Astrocyte of the hippocampus (primary cell): ENCODE results near the gene TTC21B.
"Not testable (repeated sequence)": the region's sequence is repeated elsewhere in the genome, so short reads cannot be mapped to it uniquely, and the experiment has no call there.

Experiments used
- DNase-seq: peaks from one replicate; pipeline ENCODE4 v3.0.0; 2011; ENCODE audit warnings: low read depth, low spot score

TTC21B gene

DNA sequence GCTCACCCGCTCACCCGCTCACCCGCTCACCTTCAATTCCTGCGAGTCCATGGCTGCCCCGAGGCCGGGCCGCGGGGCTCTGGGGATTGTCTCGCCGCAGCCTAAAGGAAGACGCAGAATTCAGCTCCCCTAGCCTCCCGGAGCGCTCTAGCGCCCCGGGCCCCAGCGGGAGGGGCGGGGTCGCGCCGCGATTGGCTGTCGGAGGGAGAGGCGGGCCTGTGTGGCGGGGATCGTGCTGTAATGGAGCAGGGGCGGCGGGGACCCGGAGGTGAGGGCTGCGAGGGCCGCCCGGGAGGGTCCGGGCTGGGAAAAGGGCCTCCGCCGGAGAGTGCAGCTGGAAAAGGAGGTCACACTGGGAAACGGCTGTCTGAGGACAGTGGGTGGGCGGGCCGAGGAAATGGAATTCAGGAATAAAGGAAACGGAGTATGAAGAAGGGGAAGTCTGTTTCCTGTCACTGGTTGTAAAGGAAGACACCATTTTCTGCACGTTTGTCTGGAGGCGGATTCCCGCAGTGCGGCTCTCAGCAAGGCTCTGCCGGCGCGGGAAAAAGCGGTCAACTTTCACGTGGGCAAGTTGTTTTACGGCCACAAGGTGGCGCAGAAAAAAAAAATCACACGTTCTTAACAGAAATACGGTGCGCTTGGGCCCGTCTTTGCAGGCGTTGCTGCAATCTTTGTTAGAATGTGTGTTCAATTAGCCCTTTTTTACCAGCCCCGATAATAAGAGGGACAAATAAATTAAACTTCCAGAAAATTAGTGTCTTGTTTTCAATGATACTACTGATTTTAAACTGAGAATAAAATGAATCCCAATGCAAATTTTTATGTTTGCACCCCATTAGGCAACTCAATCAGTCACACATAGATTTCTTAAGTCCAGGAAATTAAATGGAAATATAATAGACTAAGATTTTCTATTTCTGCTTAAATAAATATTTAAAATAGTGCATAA, at the start of gene TTC21B:
Gene TTC21B (minus strand): TSS at position 122 of the 952 bp plus-strand sequence. CDS start 71 bp downstream, at position 51.
- peak; percentile 98 for DNase-seq

DNA sequence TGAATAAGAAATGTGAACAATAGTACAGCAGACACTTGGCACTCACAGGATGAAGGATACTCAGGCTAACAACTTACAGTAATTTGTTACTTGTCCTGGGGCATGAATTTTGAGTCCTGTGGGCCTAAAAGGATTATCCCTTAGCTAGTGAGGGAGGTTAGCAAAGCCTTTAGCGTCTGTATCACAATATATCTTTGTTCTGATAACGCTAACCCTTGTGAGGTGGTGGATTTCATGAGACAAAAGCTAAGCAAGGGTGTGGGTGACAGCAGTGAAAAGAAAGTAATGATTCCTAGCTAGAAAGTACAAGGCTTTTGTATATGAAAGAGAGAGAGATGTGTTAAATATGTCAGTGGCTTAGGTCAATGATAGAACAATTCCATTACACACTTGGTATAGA, 46.8 kb upstream of the TTC21B start:
- DNase-seq: no peak

DNA sequence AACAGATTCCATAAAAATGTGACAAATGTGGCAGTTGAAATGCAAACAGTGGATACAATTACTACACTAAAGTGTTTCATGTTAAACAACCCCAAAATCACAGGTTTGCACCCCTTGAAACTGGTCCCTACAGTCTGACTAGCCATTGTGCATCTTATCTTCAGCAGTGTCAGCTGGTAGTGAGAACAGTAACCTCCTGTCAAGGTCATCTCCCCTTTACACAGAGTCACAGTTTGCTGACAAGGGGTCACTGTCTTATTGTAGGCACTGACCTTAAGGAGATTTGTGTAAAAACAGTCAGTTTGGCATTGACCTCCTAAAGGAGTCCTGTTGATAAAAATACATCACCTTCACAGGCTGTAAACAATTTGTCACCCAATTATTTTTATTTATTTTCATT, 37.3 kb upstream of the TTC21B start:
- no peak for DNase-seq

DNA sequence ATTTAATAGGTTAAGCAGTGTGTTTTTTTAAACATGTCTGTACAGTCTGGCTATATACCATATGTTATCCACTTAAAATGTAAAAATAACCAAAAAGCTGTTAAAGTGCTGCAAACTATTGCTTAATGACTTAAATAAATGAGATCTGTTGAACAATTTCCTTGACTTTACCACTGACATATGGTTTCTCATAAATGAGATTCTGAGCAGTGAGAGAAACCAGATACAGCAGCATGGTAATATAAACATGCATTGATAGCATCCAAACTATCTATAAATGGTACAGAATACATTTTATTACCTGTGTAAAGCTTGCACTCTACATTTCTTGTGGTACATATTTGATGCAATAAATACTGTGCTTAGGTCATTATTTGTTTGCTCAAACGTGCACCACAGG, 36.3 kb upstream of the TTC21B start:
- no peak for DNase-seq

DNA sequence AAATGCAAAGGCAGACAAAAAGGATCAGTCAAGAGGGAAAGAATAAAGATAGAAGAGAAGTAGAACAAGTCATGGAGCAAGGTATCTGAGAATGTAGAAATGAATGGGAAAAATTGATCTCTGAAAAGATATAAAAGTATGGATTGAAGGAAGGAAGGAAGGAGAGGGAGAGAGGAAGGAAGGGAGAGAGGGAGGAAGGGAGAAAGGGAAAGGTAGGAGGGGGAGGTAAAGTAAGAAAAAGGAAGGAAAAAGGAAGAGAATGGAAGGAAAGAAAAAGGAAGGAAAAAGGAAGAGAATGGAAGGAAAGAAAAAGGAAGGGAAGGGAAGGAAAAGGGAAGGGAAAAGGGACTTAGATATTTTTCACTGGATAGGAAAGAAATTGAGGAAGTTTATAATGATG, 31.5 kb upstream of the TTC21B start:
- DNase-seq: no peak

DNA sequence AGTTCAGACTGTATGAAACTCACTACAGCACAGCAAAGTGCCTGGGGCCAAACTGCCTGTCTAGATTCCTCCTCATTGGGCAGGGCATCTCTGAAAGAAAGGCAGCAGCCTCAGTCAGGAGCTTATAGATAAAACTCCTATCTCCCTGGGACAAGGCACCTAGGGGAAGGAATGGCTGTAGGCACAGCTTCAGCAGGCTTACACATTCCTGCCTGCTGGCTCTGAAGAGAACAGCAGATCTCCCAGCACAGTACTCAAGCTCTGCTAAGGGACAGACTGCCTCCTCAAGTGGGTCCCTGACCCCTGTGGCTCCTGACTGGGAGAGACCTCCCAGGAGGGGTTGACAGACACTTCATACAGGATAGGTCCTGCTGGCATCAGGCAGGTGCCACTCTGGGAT, 18.6 kb upstream of the TTC21B start:
- DNase-seq: not testable (repeated sequence)

DNA sequence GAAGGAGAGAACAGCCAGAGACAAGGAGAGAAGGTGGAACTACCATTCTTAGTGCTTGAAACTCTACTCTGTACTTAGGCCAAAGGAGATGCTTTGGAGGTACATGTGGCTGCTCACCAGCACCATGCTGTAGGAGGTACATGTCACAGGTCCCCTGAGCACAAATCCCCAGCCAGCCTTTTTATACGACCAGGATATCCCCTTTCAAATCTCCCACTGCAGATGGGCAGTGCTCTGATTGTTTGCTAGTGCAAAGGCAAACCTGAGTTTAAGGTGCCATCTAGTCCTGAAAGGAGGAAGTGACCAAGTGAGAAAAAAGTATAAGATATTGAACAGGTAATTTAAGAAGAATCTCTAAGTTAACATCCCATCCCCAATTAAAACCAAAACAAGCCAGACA, 17.1 kb upstream of the TTC21B start:
- DNase-seq: no peak

DNA sequence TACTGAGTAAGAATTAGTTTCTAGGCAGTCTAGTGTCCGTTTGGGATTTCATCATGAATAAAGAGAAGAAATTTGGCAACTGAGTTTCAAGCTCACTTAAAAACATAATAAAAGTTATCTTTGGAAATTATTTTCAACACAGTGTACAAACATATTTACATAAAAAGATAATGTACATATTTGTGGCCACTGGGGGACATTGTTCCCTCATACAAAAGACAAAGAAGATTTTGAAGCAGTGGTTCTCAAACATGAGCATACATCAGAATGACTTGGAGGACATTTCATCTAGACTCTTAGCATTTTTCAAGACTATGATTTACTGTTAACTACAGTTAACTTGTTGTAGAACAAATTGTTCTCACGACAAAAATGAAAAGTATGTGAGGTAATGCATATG, 15.7 kb upstream of the TTC21B start:
- DNase-seq: no peak

DNA sequence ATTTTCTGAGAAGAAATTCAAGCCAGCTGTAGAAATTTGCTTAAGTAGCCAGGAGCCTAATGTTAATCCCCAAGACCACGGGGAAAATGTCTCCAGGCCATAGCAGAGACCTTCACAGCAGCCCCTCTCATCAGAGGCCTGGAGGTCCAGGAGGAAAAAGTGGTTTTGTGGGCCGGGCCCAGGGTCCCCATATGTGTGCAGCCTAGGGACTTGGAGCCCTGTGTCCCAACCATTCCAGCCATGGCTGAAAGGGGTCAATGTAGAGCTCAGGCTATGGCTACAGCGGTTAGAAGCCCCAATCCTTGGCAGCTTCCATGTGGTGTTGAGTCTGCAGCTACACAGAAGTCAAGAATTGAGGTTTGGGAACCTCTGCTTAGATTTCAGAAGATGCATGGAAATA, 14.2 kb upstream of the TTC21B start:
- no peak for DNase-seq

DNA sequence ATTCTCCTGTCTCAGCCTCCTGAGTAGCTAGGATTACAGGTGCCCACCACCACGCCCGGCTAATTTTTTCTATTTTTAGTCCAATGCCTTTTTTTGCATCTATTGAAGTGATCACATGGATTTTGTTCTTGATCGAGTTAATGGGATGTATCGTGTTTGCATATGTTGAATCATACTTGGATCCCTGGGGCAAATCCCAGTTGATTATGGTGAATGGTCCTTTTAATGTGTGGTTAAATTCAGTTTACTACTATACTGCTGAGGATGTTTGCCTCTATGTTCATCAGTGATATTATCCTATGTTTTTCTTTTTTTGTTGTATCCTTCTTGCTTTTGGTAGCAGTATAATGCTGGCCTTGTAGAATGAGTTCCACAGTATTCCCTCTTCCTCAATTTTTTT, 8.2 kb upstream of the TTC21B start:
- no peak for DNase-seq

DNA sequence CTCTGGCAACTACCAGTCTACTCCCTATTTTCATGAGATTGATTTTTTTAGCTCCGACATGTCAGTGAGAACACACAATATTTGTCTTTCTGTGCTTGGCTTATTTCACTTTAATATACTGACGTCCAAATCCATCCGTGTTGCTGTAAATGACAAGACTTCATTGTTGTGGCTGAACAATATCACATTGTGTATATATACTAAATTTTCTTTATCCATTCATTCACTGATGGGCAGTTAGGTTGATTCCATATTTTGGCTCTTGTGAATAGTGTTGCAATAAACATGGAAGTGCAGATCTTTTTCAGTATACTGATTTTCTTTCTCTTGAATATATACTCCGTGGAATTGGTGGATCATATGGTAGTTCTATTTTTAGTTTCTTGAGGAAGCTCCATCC, 5.8 kb upstream of the TTC21B start:
- no peak for DNase-seq

DNA sequence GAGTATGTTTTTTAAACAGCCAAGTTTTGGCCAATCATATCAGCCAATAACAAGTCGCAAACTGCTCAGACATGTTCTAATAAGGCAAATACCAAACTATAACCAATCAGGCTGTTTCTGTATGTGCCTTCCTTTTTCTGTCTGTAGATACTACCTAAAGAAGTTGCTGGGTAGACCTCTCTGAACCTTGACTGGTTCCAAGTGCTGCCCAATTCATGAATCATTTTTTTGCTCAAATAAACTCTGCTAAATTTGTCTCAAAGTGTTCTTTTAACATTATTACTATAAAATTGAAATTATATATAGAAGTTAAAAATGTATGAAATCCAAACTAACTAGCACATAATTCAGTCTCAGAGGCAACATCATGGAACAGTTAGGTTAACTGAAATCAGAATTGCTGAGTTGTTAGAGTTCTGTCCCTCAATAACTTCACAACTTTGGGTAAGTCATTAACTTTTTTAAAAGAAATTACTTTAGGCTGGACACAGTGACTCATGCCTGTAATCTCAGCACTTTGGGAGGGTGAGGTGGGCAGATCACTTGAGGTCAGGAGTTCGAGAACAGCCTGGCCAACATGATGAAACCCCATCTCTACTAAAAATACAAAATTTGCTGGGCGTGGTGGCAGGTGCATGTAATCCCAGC, 4.9 kb upstream of the TTC21B start:
- DNase-seq: no peak

DNA sequence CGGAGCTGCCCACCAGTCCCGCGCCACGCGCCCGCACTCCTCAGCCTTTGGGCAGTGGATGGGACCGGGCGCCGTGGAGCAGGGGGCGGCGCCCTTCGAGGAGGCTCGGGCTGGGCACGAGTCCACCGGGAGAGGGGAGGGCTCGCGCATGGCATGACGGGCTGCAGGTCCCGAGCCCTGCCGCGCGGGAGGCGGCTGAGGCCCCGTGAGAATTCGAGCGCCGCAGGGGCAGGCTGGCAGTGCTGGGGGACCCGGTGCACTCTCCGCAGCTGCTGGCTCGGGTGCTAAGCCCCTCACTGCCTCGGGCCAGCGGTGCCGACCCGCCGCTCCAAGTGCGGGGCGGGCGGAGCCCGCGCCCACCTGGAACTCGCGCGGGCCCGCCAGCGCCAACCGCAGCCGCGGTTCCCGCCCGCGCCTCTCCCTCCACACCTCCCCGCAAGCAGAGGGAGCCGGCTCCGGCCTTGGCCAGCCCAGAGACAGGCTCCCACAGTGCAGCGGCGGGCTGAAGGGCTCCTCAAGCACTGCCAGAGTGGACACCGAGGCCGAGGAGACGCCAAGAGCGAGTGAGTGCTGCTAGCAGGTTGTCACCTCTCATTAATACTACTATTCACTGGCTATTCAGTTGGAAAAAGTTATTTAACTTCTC, 3.6 kb upstream of the TTC21B start:
- no peak for DNase-seq

DNA sequence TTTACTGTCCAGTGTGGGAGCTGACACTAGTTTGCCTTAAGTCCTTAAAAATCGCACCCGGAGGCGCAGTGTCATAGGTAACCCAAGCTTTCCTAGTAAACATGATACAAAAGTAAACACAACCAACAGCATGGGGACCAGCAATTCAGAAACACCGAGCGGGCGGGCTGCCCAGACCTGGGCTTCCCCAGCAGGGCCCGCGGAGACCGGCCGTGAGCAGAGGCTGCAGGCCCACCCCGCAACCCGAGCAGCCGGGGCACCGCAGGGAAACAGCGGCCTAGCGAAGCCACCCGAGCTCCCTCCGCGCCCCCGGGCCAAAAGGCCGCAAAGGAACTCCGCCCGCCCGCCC, 296 bp downstream of the TTC21B start:
- no peak for DNase-seq

DNA sequence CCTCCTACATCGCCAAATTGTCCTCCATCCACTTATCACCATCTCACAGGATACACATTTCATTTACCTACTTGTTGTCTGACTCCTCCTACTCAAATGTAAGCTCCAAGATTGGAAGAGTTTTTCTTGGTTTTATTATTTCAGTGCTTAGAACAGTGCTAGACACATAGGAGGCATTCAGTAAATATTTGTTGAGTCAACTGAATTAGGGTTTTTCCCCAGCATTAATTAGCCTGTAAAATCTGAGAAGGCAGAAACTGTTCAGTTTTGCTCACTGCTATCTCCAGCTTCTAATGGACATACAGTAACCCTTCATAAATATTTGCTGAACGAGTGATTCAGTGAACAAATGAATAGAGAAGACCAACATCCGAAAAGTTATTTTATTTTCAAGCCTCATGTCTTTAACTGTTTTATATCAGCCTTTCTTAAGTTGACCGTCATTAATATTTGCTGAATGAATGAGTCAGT, 800 bp downstream of the TTC21B start:
- DNase-seq: peak; percentile 18

DNA sequence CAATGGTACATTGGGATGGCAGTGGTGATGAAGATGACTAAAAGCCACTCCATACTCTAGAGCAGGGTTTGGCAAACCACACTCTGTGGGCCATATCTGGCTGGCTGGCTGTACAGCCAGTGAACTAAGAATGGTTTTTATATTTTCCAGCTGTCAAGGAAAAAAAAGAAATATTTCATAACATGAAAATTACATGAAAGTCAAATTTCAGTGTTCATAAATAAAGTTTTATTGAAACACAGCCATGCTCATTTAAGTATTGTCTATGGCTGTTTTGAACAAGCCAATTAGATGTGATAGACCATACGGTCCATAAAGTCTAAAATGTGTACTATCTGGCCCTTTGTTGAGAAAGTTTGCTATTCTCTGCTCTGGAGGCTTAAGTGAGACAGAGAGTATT, 1.5 kb downstream of the TTC21B start:
- DNase-seq: no peak

DNA sequence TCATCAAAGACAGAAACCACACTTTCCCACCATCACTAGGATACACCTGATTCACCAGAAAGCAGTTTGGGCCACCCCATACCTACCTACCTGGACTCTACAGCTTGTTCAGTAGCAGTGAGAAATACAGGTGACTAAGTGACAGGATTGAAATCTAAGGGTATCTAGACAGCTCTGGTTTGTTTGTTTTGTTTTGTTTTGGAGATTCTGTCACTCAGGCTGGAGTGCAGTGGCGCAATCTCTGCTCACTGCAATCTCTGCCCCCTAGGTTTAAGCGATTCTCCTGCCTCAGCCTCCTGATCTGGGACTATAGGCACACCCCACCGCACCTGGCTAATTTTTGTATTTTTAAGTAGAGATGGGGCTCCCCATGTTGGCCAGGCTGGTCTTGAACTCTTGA, 3.1 kb downstream of the TTC21B start:
- no peak for DNase-seq

DNA sequence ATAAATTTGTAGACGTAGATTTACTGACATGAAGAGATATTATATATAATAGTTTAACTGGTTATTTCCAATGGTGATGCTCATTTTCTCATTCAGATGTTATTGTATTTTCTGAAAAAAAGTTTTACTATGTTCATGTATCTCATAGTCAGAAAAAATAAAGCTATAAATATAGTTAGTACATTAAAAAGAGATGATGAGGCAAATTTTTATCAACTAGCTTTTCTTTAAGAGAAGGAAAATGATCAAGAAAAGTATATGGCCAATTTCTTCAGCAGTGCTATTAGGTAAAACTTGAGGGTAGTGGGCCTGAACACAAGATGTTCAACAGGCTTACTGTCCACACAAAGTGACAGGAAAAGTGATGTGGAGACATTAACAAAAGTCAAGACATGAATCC, 11.7 kb downstream of the TTC21B start:
- no peak for DNase-seq

DNA sequence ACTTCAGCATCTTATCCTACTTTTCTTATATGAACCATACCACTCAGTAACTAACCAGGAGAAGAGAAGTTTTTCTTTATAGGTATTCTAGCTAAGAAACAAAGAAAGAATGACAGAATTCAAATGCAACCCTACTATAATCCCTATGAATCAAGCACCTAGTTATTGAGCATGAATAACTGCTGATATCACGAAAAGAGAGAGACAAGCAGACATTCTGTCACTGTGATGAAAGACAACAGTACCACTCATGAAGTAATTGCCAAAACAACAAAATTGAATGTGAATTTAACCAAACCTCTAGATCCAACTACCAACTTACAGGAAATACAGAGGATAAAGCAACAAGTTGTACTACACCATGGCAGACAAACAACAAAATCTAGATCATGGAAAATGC, 15.3 kb downstream of the TTC21B start:
- no peak for DNase-seq

DNA sequence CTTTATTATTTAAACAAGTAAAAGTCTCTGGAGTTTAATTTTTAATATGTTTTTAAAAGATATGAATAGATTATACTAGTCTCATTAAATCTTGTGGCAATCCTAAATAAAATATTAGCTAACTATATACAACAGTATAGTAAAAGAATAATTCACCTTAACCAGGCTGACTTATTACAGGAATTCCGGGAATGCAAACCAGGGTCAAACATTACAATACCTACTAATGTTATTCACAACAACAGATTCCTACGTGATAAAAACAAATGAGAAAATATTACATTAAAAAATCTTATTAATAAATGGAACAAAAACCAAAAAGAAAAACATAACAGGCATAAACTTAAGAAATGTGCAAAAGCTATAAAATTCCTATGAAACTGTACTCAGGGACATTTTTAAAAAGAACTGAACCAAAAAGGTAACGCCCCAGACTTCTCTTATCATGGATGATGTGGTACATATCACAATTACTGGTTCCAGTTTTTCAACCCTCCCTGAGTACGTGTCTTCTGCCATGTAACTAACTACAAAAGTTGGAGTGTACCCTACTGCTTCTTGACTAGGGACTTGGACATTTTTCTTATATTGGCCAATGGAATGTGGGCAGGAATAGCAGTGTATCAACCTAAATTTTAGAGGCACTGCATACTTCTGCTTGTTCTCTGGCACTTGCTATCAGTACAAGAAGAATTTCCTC, 20.2 kb downstream of the TTC21B start:
- DNase-seq: peak; percentile 5

DNA sequence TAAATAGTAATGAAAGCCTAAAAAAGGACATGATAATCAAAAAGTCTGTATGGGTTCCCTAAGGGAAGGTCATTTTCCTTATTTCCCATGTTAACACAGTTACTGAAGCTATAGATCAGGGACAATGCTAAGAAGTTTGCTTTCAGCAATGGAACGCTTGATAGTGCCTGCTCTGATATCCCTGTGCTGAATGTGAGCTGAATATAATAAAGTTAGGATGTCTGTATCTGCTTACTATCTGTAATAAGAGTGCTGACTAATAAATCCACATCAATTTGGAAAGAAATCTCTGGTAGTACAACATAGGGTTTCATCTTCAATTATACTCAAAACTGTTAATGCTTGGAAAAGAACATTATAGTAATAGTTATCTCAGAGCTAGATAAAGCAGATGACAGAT, 25.8 kb downstream of the TTC21B start:
- no peak for DNase-seq

DNA sequence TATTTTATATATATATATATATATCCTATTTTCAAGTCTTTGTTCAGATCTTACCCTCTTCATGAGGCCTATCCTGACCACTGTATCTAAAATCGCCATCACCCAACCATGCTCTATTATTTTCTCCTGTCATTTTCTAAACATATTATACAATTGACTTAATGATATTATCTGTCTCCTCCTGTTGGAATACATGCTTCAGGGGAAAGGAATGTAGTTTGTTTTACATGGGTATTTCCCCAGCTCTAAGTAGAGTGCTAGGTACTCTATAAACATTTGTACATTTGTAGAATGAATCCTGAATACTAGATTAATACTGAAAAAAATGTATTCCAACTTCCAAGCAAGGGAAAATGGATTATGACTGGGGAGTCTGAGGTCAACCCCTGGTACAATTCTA, 26.2 kb downstream of the TTC21B start:
- DNase-seq: peak; percentile 13
